Sigmoid colon (tissue), 4 donors: ENCODE results near the gene CPLX4.

Source experiments
- CTCF ChIP-seq, 4 experiments: fragments of 450-650 bp in 3 of 4; fragments of 200-600 bp in 1 of 4; IDR thresholded peaks; one replicate each; pipeline ENCODE4 v1.5.1; 2016 to 2019; ENCODE audit warnings: antibody characterized with exemption in 4 of 4, mild to moderate bottlenecking in 3 of 4, moderate library complexity in 2 of 4
- POLR2A ChIP-seq, 2 donors: fragments of 450-650 bp; IDR thresholded peaks; one replicate each; pipeline ENCODE4 v1.6.1; 2016; ENCODE audit warnings: antibody characterized with exemption in 2 of 2, mild to moderate bottlenecking in 2 of 2, moderate library complexity in 2 of 2
- POLR2AphosphoS5 ChIP-seq, 4 donors: sonication (generic); formaldehyde crosslinking; IDR thresholded peaks; one replicate each; pipeline ENCODE4 v1.6.1; 2017; ENCODE audit warnings: antibody characterized with exemption in 4 of 4

GRCh38 chr18:59308248-59308937 lies 10.1 kb downstream of the CPLX4 start:
- peak; percentile 43 to 75 (median 61) for TF ChIP-seq CTCF (IDR thresholded peaks at IDR 0.05)
- TF ChIP-seq POLR2A (IDR thresholded peaks at IDR 0.05): no peak
- no peak for TF ChIP-seq POLR2AphosphoS5 (IDR thresholded peaks at IDR 0.05)
